Natural killer cell (primary cell): ENCODE data around the gene CA12. TPM values are rescaled to one million over a fixed set of nuclear protein-coding genes. Genes with fewer than 3 reads are reported as not detected.

ENCODE experiments used
- ATAC-seq, 3 donors: fragments of 150-1000 bp in 2 of 3; fragments of 200-7000 bp in 1 of 3; cut with Tn5 transposase; 1 replicate in 1 of 3; 2 replicates in 2 of 3; pipeline ENCODE4 v1.10.0; 2021; ENCODE audit warnings: mild to moderate bottlenecking in 2 of 3, moderate library complexity in 2 of 3
- DNase-seq, 2 donors: peaks; one replicate each; pipeline versions ENCODE4 v3.0.0 to v3.0.0-alpha.2; 2013 to 2021; ENCODE audit warnings: mixed read lengths in 1 of 2
- H3K27ac ChIP-seq: one replicate; pipeline ENCODE4 v1.5.1; 2013; ENCODE audit warnings: mild to moderate bottlenecking, low read length
- H3K27me3 ChIP-seq: one replicate; pipeline ENCODE4 v1.6.1; 2013; ENCODE audit warnings: low read length; ENCODE audit not compliant: control insufficient read depth, insufficient read depth
- H3K36me3 ChIP-seq: one replicate; pipeline ENCODE4 v1.6.1; 2013; ENCODE audit warnings: low read length; ENCODE audit not compliant: control insufficient read depth, insufficient read depth
- H3K4me1 ChIP-seq: one replicate; pipeline ENCODE4 v1.6.1; 2013; ENCODE audit warnings: low read length; ENCODE audit not compliant: control insufficient read depth, insufficient read depth
- H3K4me3 ChIP-seq: one replicate; pipeline ENCODE4 v1.5.1; 2013; ENCODE audit warnings: low read length
- H3K9me3 ChIP-seq: one replicate; pipeline ENCODE4 v1.6.1; 2013; ENCODE audit warnings: low read length; ENCODE audit not compliant: control insufficient read depth, insufficient read depth
- H3K27ac Mint-ChIP-seq, 2 donors: one replicate each; pipeline ENCODE4 v1.8.0; 2022; ENCODE audit warnings: mild to moderate bottlenecking in 2 of 2, mixed read lengths in 2 of 2, moderate library complexity in 1 of 2
- H3K27me3 Mint-ChIP-seq, 2 donors: one replicate each; pipeline ENCODE4 v1.8.0; 2022; ENCODE audit warnings: low read depth in 2 of 2, mixed read lengths in 2 of 2
- H3K36me3 Mint-ChIP-seq: one replicate; pipeline ENCODE4 v1.8.0; 2022; ENCODE audit warnings: mixed read lengths
- H3K4me1 Mint-ChIP-seq, 2 donors: one replicate each; pipeline ENCODE4 v1.8.0; 2022; ENCODE audit warnings: mixed read lengths in 2 of 2
- H3K4me3 Mint-ChIP-seq: one replicate; pipeline ENCODE4 v1.8.0; 2022; ENCODE audit warnings: mild to moderate bottlenecking, moderate library complexity, mixed read lengths
- H3K9me3 Mint-ChIP-seq, 2 donors: one replicate each; pipeline ENCODE4 v1.8.0; 2022; ENCODE audit warnings: mixed read lengths in 2 of 2
- CTCF ChIP-seq: fragments of 200-600 bp; IDR thresholded peaks from one replicate; pipeline ENCODE4 v1.8.0; 2022; ENCODE audit warnings: antibody characterized with exemption
- WGBS: methylation state at CpG from one replicate; pipeline ENCODE4 v1.1.7; 2013; ENCODE audit warnings: missing lambda C conversion rate; ENCODE audit not compliant: insufficient coverage; 5-methylcytosine and 5-hydroxymethylcytosine counted together
- intact Hi-C: fragments of 100-400 bp; cut with micrococcal nuclease; formaldehyde crosslinking; loops from one replicate; pipeline ENCODE4 v1.14.2; 2022
- total RNA-seq, 4 donors: library from RNA; stranded (reverse); fragments of 120-200 nt in 1 of 4; gene quantifications; one replicate each; pipeline versions ENCODE4 v1.2.3 to v1.2.4, GENCODE V29; 2013 to 2022

Gene CA12
- total RNA-seq, 3 donors from 2014 or later (not counting 1 experiment from before 2014, with no cell fraction given): not detected

- intact Hi-C loops: no loop called here
- H3K4me1 Mint-ChIP-seq: no peaks in the 10 kb centered on the region
- no peak overlapping the region for H3K27ac Mint-ChIP-seq
- no peaks in the 10 kb centered on the region for H3K36me3 ChIP-seq
- ATAC-seq: no peak
- H3K9me3 ChIP-seq: no peaks in the 10 kb centered on the region
- H3K27me3 ChIP-seq: no peaks in the 10 kb centered on the region
- no peak for TF ChIP-seq CTCF
- WGBS: 82% methylated on average over 1 of the region's 2 CpGs
- DNase-seq: no peak
- no peak overlapping the region for H3K4me3 Mint-ChIP-seq
- no peaks in the 10 kb centered on the region for H3K36me3 Mint-ChIP-seq
- no peaks in the 10 kb centered on the region for H3K9me3 Mint-ChIP-seq
- peaks cover 5% of the 10 kb centered on the region for H3K4me1 ChIP-seq
- H3K27me3 Mint-ChIP-seq: no peaks in the 10 kb centered on the region
- H3K4me3 ChIP-seq: no peak overlapping the region
- H3K27ac ChIP-seq: no peak overlapping the region
Measured at GRCh38 chr15:63367390-63367789, 14.3 kb downstream of the CA12 start.

- Histone ChIP-seq H3K27me3 (no peaks in the 10 kb centered on the region), H3K27ac (no peak overlapping the region), H3K4me3 (no peak overlapping the region), H3K4me1 (peaks cover 7% of the 10 kb centered on the region), H3K36me3 (no peaks in the 10 kb centered on the region), H3K9me3 (no peaks in the 10 kb centered on the region)
- WGBS: 95% methylated on average over 1 of the region's 2 CpGs
- Mint-ChIP-seq H3K4me3 (no peak overlapping the region), H3K4me1 (no peaks in the 10 kb centered on the region), H3K27ac (no peak overlapping the region), H3K27me3 (peaks cover 0 to 2% of the 10 kb centered on the region in 2 donors), H3K9me3 (no peaks in the 10 kb centered on the region), H3K36me3 (no peaks in the 10 kb centered on the region)
- TF ChIP-seq CTCF: no peak
- ATAC-seq (no peak), DNase-seq (no peak)
- intact Hi-C loops: no loop called here
Measured at GRCh38 chr15:63366451-63366850, 15.2 kb downstream of the CA12 start.

- Mint-ChIP-seq H3K4me3 (no peak overlapping the region), H3K27me3 (peaks cover 0 to 7% of the 10 kb centered on the region in 2 donors), H3K27ac (no peak overlapping the region), H3K4me1 (no peaks in the 10 kb centered on the region), H3K9me3 (no peaks in the 10 kb centered on the region), H3K36me3 (no peaks in the 10 kb centered on the region)
- no peaks in the 10 kb centered on the region for H3K36me3 ChIP-seq
- peaks cover 7% of the 10 kb centered on the region for H3K4me1 ChIP-seq
- intact Hi-C loops: no loop called here
- WGBS: 69% methylated on average over 5 of the region's 5 CpGs
- no peaks in the 10 kb centered on the region for H3K27me3 ChIP-seq
- no peak overlapping the region for H3K4me3 ChIP-seq
- no peak for TF ChIP-seq CTCF
- ATAC-seq (no peak), DNase-seq (no peak)
- no peak overlapping the region for H3K27ac ChIP-seq
- H3K9me3 ChIP-seq: no peaks in the 10 kb centered on the region
Measured at GRCh38 chr15:63365273-63365680, 16.4 kb downstream of the CA12 start.
